Neural progenitor cell (in vitro differentiated cells): Measurements from ENCODE around the gene PTBP3. TPM values are rescaled to one million over a fixed set of nuclear protein-coding genes. Genes with fewer than 3 reads are reported as not detected.

Source experiments
- DNase-seq: peaks from one replicate; pipeline ENCODE4 v3.0.0-alpha.2; 2016; ENCODE audit warnings: low spot score
- H2AFZ ChIP-seq: fragments of 200-600 bp; sonication (generic); replicated peaks from 2 replicates; pipeline ENCODE4 v1.6.1; 2016; ENCODE audit warnings: antibody characterized with exemption
- H3F3A ChIP-seq: fragments of 200-600 bp; sonication (generic); 2 replicates; pipeline ENCODE4 v1.6.1; 2016; ENCODE audit warnings: antibody characterized with exemption, low read depth
- H3K27ac ChIP-seq: fragments of 200-600 bp; sonication (generic); 2 replicates; pipeline ENCODE4 v1.5.1; 2016; ENCODE audit warnings: mild to moderate bottlenecking
- H3K27me3 ChIP-seq: fragments of 200-600 bp; sonication (generic); 2 replicates; pipeline ENCODE4 v1.6.1; 2016; ENCODE audit warnings: mild to moderate bottlenecking, moderate library complexity
- H3K36me3 ChIP-seq: fragments of 200-600 bp; sonication (generic); 2 replicates; pipeline ENCODE4 v1.5.1; 2016
- H3K4me1 ChIP-seq: fragments of 200-600 bp; sonication (generic); 2 replicates; pipeline ENCODE4 v1.6.1; 2016; ENCODE audit warnings: mixed run types
- H3K4me2 ChIP-seq: fragments of 200-600 bp; sonication (generic); 2 replicates; pipeline ENCODE4 v1.6.1; 2016
- H3K4me3 ChIP-seq: fragments of 200-600 bp; sonication (generic); 2 replicates; pipeline ENCODE4 v1.5.1; 2016
- H3K79me2 ChIP-seq: fragments of 200-600 bp; sonication (generic); 2 replicates; pipeline ENCODE4 v1.6.1; 2016; ENCODE audit warnings: low read depth
- H3K9ac ChIP-seq: fragments of 200-600 bp; sonication (generic); 2 replicates; pipeline ENCODE4 v1.6.1; 2016
- H3K9me3 ChIP-seq: fragments of 200-600 bp; sonication (generic); 2 replicates; pipeline ENCODE4 v1.5.1; 2016; ENCODE audit warnings: low read depth
- H4K20me1 ChIP-seq: fragments of 200-600 bp; sonication (generic); 2 replicates; pipeline ENCODE4 v1.6.1; 2016; ENCODE audit warnings: low read depth
- H3K27ac Mint-ChIP-seq: 3 replicates; pipeline ENCODE4 v1.8.0; 2021; ENCODE audit warnings: mixed read lengths
- H3K27me3 Mint-ChIP-seq: 2 replicates; pipeline ENCODE4 v1.8.0; 2022; ENCODE audit warnings: low read depth, mild to moderate bottlenecking, inconsistent platforms, moderate library complexity, mixed read lengths; ENCODE audit not compliant: insufficient read depth
- H3K36me3 Mint-ChIP-seq: 3 replicates; pipeline ENCODE4 v1.8.0; 2021; ENCODE audit warnings: mixed read lengths
- H3K4me1 Mint-ChIP-seq: 3 replicates; pipeline ENCODE4 v1.8.0; 2021; ENCODE audit warnings: mixed read lengths
- H3K4me3 Mint-ChIP-seq: 3 replicates; pipeline ENCODE4 v1.8.0; 2021; ENCODE audit warnings: mild to moderate bottlenecking, moderate library complexity, mixed read lengths
- H3K9me3 Mint-ChIP-seq: 3 replicates; pipeline ENCODE4 v1.8.0; 2020; ENCODE audit warnings: mixed read lengths
- EZH2 ChIP-seq: fragments of 200-600 bp; sonication (generic); IDR thresholded peaks from 2 replicates; pipeline ENCODE4 v1.6.1; 2017; ENCODE audit warnings: antibody characterized with exemption, mild to moderate bottlenecking, moderate library complexity
- EZH2phosphoT487 ChIP-seq: fragments of 200-600 bp; sonication (generic); IDR thresholded peaks from 2 replicates; pipeline ENCODE4 v1.6.1; 2017; ENCODE audit warnings: antibody characterized with exemption
- total RNA-seq: library from RNA; depleted of rRNA; stranded (reverse); fragments of >200 nt; gene quantifications from 2 replicates; pipeline ENCODE4 v1.2.3, GENCODE V29; 2015; ENCODE audit warnings: low replicate concordance
- TF ChIP-seq, protein P1 (sequence below): fragments of 200-600 bp; sonication (generic); IDR thresholded peaks from 2 replicates; pipeline ENCODE4 v1.5.1; 2017; ENCODE audit warnings: antibody characterized with exemption, mild to moderate bottlenecking

Gene PTBP3
- total RNA-seq, 1 donor from 2014 or later, result 84.7 TPM

DNA sequence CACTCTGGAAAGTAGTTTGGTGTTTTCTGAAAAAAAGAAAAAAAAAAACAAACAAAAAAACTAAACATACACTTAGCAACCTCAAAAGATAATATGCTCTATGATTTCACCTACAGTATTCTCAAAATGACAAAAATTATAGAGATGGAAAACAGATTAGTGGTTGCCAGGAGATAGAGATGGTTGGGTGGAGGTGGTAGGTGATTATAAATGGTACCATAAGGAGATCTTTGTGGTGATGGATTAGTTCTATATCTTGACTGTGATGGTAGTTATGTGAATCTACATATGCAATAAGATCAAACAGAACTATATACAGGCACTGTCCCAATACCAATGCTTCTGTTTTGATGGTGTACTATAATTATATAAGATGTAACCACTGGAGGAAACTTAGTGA lies 32.0 kb downstream of the PTBP3 start:
- Histone ChIP-seq H4K20me1 (peaks cover 29% of the 10 kb centered on the region), H3K27ac (no peak overlapping the region)
- peaks cover 7% of the 10 kb centered on the region for H3K9me3 Mint-ChIP-seq

DNA sequence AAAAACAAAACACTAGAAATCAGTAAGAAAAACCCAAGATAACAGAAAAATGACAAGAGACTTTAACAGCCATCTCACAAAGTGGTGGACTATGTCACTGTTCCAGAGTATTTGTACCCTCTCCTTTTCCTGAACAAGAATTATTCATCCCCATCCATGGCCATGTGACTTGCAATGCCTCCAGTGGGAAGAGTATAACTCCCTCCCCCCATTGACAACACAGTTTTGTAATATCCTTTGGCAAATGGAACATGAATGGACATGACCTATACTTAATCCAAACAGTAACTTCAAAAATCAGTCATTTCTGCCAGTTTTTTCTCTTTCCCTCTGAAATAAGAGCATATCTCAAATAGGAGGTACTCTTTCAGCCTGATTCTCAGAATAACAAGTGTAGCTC lies 33.9 kb downstream of the PTBP3 start:
- H3K27ac Mint-ChIP-seq, result no peak overlapping the region
- peaks cover 33% of the 10 kb centered on the region for H3K36me3 Mint-ChIP-seq
- Histone ChIP-seq H3K27ac (no peak overlapping the region), H3F3A (no peaks in the 10 kb centered on the region), H3K4me3 (no peak overlapping the region), H3K9me3 (no peaks in the 10 kb centered on the region), H3K27me3 (no peaks in the 10 kb centered on the region), H3K36me3 (no peaks in the 10 kb centered on the region), H2AFZ (no peak overlapping the region), H4K20me1 (peaks cover 35% of the 10 kb centered on the region), H3K79me2 (peaks cover 100% of the 10 kb centered on the region), H3K4me1 (no peaks in the 10 kb centered on the region), H3K9ac (no peak overlapping the region), H3K4me2 (no peak overlapping the region)
- no peak for TF ChIP-seq EZH2phosphoT487
- no peak for TF ChIP-seq EZH2
- TF ChIP-seq, protein P1, sequence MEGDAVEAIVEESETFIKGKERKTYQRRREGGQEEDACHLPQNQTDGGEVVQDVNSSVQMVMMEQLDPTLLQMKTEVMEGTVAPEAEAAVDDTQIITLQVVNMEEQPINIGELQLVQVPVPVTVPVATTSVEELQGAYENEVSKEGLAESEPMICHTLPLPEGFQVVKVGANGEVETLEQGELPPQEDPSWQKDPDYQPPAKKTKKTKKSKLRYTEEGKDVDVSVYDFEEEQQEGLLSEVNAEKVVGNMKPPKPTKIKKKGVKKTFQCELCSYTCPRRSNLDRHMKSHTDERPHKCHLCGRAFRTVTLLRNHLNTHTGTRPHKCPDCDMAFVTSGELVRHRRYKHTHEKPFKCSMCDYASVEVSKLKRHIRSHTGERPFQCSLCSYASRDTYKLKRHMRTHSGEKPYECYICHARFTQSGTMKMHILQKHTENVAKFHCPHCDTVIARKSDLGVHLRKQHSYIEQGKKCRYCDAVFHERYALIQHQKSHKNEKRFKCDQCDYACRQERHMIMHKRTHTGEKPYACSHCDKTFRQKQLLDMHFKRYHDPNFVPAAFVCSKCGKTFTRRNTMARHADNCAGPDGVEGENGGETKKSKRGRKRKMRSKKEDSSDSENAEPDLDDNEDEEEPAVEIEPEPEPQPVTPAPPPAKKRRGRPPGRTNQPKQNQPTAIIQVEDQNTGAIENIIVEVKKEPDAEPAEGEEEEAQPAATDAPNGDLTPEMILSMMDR, result no peak
- H3K9me3 Mint-ChIP-seq, result peaks cover 7% of the 10 kb centered on the region
- no peak overlapping the region for H3K4me3 Mint-ChIP-seq
- H3K4me1 Mint-ChIP-seq, result peaks cover 8% of the 10 kb centered on the region
- no peak for DNase-seq
- H3K27me3 Mint-ChIP-seq, result no peaks in the 10 kb centered on the region

More for the DNA sequence above, 32.0 kb downstream of the PTBP3 start:
- Histone ChIP-seq H3K4me1 (no peaks in the 10 kb centered on the region), H3K36me3 (no peaks in the 10 kb centered on the region), H3K27me3 (no peaks in the 10 kb centered on the region), H3F3A (no peaks in the 10 kb centered on the region), H3K4me3 (no peak overlapping the region), H2AFZ (no peak overlapping the region), H3K79me2 (peaks cover 100% of the 10 kb centered on the region), H3K9me3 (no peaks in the 10 kb centered on the region), H3K9ac (no peak overlapping the region), H3K4me2 (no peak overlapping the region)
- no peak for DNase-seq
- H3K36me3 Mint-ChIP-seq, result peaks cover 23% of the 10 kb centered on the region
- H3K27ac Mint-ChIP-seq, result no peak overlapping the region
- H3K27me3 Mint-ChIP-seq, result no peaks in the 10 kb centered on the region
- peaks cover 6% of the 10 kb centered on the region for H3K4me1 Mint-ChIP-seq
- TF ChIP-seq EZH2 (no peak), EZH2phosphoT487 (no peak)
- TF ChIP-seq, protein P1, result no peak
- no peak overlapping the region for H3K4me3 Mint-ChIP-seq

DNA sequence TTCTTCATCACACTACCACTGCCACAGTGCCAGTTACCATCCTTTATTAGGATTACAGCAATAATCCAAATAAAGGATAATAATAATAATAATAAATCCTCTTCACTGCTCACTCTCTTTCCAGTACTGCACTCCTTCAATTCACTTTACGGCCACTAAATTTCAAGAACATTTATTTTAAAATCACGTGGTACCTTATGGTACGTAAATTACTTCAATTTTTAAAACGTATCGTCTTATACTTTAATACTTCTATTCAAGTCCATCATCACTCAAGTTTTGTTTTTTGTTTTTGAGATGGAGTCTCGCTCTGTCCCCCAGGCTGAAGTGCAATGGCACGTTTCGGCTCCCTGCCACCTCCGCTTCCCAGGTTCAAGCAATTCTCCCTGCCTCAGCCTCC lies 36.5 kb downstream of the PTBP3 start:
- Histone ChIP-seq H3K4me3 (no peak overlapping the region), H3K4me1 (no peaks in the 10 kb centered on the region), H3K9me3 (no peaks in the 10 kb centered on the region), H3F3A (no peaks in the 10 kb centered on the region), H3K79me2 (peaks cover 100% of the 10 kb centered on the region), H3K36me3 (no peaks in the 10 kb centered on the region), H4K20me1 (peaks cover 29% of the 10 kb centered on the region), H2AFZ (no peak overlapping the region), H3K27ac (no peak overlapping the region), H3K9ac (no peak overlapping the region), H3K27me3 (no peaks in the 10 kb centered on the region), H3K4me2 (no peak overlapping the region)
- Mint-ChIP-seq H3K4me3 (no peak overlapping the region), H3K9me3 (peaks cover 3% of the 10 kb centered on the region), H3K27ac (no peak overlapping the region), H3K36me3 (peaks cover 42% of the 10 kb centered on the region), H3K4me1 (peaks cover 8% of the 10 kb centered on the region), H3K27me3 (no peaks in the 10 kb centered on the region)
- DNase-seq, result no peak
- TF ChIP-seq, protein P1, result no peak
- TF ChIP-seq EZH2phosphoT487 (no peak), EZH2 (no peak)
